Measurements from ENCODE around the gene DENND6B.
"Not testable (repeated sequence)": the region's sequence is repeated elsewhere in the genome, so short reads cannot be mapped to it uniquely, and the experiment has no call there.

DENND6B gene

DNA sequence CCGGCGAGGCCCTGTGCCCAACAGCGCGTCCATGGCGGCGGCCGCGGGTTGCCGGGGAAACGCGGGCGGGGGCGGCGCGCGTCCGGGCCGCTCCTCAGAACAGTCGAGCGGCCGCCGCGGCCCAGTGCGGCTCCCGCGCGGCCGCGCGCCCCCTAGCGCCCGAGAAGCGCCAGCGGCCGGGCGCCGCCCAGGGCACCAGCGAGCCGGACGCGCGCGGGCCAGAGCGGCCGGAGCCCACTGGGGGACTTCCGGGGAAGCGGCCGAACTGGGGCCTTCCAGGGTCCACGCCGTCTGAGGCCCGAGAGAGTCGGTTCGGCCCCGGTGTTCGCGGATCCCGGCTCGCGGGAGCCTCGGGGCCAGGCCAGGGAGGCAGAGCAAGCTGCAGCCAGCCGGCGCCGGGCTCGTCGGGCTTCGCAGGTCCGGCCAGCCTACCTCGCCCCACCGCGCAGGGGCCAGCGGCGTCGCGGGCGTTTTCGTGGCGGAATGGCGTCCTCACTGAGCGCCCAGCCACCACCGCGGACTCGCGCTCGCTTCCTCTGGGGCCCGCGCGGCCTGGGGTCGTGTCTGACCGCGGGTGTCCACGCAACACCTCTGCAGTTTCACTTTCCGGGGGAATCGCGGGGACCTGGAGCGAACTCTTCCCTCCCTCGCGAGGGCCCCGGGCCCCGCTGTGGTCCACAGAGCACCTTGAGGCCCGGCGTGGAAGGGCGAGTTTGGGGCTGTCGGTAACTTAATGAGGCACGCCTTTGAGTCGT lies at the start of gene DENND6B:
Gene DENND6B (minus strand): TSS at position 57 of the 755 bp plus-strand sequence. CDS start 24 bp downstream, at position 33.
- peak; percentile 82 for DNase-seq

GRCh38 chr22:50376085-50376651 lies 49.4 kb upstream of the DENND6B start:
- DNase-seq, result no peak

GRCh38 chr22:50371101-50371648 lies 44.4 kb upstream of the DENND6B start:
- no peak for DNase-seq

- no peak for DNase-seq
These were observed 41.1 kb upstream of the DENND6B start for GRCh38 chr22:50367778-50368500.

- DNase-seq, result not testable (repeated sequence)
These were observed 37.0 kb upstream of the DENND6B start for GRCh38 chr22:50363803-50364194.

DNA sequence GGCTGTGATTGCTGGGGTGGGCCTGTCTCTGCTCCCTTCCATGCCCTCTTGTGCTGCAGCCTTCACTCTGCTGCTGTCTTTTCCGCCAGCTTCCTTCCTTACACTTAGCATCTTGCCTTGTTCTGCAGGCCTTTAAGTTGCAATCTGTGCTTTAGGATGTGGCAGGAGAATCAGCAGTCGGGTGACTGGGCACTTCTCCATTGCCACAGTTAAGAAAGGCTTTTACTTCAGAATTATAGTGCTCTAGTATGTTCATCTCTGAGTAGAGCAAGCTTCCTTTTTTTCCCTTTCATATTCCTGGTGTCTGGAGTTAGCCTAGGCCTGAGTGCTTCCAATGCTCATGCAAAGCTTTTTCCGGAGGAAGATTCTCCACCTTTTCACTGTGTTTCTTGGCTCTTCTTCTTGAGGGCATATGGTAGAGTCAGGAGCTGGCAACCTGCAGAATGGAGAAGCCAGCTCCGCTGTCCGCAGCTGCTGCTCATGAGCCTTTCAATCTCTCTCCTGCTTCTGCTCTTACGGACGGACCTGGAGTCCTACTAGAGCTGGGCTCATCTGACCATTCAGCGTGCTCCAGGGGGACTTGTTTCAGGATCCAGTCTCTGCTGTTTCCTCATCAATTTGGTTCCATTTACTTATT lies 36.5 kb upstream of the DENND6B start:
- DNase-seq, result no peak

GRCh38 chr22:50361688-50362087 lies 34.9 kb upstream of the DENND6B start:
- peak; percentile 29 for DNase-seq

- no peak for DNase-seq
These were observed 34.4 kb upstream of the DENND6B start for GRCh38 chr22:50361222-50361621.

DNA sequence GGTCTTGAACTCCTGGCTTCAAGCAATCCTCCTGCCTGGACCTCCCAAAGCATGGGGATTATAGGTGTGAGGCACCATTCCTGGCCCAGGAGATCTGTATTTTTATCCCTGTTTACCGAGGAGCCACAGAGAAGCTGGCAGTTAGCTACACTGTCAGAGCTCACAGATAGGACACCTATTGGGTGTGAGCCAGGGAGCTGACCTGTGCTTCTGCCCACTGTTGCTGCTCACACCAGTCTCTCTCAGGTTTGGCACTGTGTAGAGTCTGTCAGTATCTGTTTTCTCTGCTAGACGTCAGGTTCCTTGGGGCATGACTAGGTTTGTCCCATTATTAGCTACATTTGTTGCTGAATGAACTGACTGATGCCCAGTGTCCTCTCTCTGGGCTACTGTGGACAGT lies 33.8 kb upstream of the DENND6B start:
- no peak for DNase-seq

GRCh38 chr22:50357756-50358155 lies 30.9 kb upstream of the DENND6B start:
- DNase-seq, result no peak

- DNase-seq, result no peak
These were observed 30.4 kb upstream of the DENND6B start for GRCh38 chr22:50357222-50357621.

- DNase-seq, result no peak
These were observed 29.4 kb upstream of the DENND6B start for GRCh38 chr22:50356186-50356585.

DNA sequence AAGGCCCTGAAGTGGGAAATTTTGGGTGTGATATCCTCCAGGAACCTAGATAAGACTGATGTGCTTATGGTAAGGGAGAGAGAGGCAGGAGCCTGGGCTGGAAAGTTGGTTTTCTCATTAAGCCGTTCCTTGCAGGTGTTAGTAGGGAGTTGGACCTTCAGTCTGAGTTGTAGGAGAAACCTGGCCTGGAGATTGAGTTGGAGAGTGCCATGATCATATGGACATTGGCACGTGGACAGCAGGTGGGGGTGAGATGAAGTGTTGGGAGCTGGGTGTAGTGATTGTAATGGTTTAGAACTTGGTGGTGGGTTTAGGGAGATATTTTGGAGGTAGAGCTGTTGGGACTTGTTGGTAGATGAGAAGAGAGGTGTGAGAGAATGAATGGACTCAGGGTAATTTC lies 21.2 kb upstream of the DENND6B start:
- DNase-seq, result no peak

- DNase-seq, result no peak
These were observed 20.3 kb upstream of the DENND6B start for GRCh38 chr22:50347157-50347556.

DNA sequence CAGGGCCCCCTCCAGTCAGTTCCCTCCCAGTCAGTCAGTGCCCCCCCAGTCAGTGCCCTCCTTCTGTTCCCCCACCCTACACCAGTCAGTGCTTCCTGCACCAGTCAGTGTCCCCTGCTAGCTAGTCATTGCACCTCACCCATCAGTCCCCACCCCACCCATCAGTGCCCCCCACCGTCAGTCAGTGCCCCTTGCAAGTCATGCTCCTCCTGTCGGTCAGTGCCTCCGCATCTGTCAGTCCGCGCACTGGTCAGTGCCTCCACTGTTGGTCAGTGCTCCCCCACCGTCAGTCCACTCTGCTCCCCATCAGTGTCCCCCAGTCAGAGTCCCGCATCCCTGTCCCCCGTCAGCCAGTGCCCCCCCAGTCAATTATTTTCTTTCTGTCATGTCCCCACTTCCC lies 19.7 kb upstream of the DENND6B start:
- DNase-seq, result no peak

- no peak for DNase-seq
These were observed 16.7 kb upstream of the DENND6B start for GRCh38 chr22:50343541-50343935.

DNA sequence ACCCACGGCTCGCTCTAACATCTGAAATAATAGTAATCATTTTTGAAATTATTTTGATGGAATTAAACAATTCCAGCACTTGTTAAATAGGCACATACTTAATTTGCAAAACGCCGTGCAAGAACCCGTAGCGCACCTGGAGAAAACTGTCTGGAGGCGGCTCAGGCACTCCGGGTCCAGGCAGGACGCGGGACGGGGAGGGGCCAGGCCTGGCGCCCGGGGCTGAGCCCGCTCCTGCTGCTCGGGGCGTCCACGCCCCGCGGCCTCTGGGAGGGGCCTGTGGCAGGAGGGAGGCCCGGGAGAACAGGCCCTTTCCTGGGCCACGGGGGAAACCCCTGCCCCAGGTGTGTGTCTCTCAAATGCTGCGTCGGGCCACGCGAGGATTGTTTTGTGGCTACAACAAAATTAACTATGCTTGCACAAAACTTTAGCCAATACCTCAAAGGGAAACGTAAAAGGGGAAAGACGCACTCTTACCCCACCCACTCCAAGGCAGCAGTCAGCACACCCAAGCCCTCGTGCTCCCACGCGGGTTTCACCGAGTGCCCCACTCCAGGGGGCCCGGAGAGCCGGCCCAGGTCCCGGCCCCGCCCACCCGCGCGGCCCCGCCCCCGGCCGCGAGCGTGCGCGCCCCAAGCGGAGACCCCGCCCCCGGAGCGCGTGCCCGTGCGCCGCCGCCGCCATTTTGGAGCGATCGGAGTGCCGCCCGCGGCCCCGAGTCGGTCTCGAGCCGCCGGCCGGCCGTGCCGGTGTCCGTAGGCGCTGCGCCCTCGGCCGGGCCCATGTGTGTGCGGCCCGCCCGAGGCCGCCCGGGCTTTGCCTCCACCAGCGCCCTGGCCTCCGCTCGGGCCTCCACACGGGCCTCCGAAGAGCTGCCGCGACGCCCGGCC lies 16.1 kb upstream of the DENND6B start, which contains the start of gene PPP6R2:
Gene PPP6R2 (plus strand): TSS at position 677 of the 890 bp plus-strand sequence. CDS start 50,582 bp downstream, outside the sequence.
- DNase-seq, result peak; percentile 90

- DNase-seq, result peak; percentile 93
These were observed 15.3 kb upstream of the DENND6B start for GRCh38 chr22:50341977-50342650.

DNA sequence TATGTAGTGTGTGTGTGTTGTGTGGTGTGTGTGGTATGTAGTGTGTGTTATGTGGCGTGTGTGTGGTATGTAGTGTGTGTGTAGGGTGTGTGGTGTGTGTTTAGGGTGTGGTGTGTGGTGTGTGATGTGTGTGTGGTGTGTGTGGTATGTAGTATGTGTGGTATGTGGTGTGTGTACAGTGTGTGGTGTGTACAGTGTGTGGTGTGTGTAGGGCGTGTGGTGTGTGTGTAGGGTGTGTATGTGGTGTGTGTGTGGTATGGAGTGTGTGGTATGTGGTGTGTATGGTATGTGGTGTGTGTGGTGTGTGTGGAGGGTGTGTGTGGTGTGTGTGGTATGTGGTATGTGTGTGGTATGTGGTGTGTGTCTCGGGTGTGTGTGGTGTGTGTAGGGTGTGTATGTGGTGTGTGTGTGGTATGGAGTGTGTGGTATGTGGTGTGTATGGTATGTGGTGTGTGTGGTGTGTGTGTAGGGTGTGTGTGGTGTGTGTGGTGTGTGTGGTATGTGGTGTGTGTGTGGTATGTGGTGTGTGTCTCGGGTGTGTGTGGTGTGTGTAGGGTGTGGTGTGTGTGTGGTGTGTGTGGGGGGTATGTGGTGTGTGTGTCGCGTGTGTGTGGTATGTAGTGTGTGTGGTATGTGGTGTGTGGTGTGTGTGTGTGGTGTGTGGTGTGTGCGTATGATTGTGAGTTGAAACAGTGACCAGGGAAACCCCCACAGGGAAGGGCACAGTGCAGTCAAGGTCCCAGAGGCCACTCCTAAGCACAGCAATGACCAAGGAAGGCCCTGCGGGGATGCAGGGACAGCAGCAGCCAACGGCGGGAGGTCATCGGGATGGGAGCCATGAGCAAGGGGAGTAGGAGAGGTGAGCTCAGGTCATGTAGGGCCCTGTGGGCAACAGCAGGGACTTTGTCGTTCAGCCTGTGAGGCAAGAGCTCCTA lies 13.4 kb upstream of the DENND6B start:
- no peak for DNase-seq

GRCh38 chr22:50338860-50339462 lies 12.1 kb upstream of the DENND6B start:
- no peak for DNase-seq
